Stomach (tissue), 9 donors: ENCODE measurements around the gene CCR5. TPM values are rescaled to one million over a fixed set of nuclear protein-coding genes. Genes with fewer than 3 reads are reported as not detected.

Experiments used
- DNase-seq, 2 donors: peaks; one replicate each; pipeline versions ENCODE4 v3.0.0 to v3.0.0-alpha.2; 2013 to 2019
- H3K27ac ChIP-seq, 5 donors: fragments of 200-600 bp in 4 of 5; sonication (generic) in 4 of 5; one replicate each; pipeline ENCODE4 v1.5.1; 2013 to 2019; ENCODE audit warnings: mild to moderate bottlenecking in 1 of 5, moderate library complexity in 1 of 5
- H3K27me3 ChIP-seq, 3 donors: fragments of 200-600 bp; sonication (generic); one replicate each; pipeline ENCODE4 v1.5.1; 2017 to 2019; ENCODE audit warnings: mixed run types in 1 of 3
- H3K36me3 ChIP-seq, 4 donors: fragments of 200-600 bp; sonication (generic); 1 replicate in 3 of 4; 2 replicates in 1 of 4; pipeline ENCODE4 v1.5.1; 2016 to 2019
- H3K4me1 ChIP-seq, 4 donors: fragments of 200-600 bp; sonication (generic); one replicate each; pipeline ENCODE4 v1.5.1; 2016 to 2019
- H3K4me3 ChIP-seq, 4 donors: fragments of 200-600 bp; sonication (generic) in 3 of 4; one replicate each; pipeline ENCODE4 v1.5.1; 2016 to 2019; ENCODE audit warnings: mild to moderate bottlenecking in 1 of 4
- H3K9me3 ChIP-seq, 4 donors: fragments of 200-600 bp; sonication (generic); one replicate each; pipeline ENCODE4 v1.5.1; 2016 to 2019
- EP300 ChIP-seq: sonication (generic); formaldehyde crosslinking; IDR thresholded peaks from one replicate; pipeline ENCODE4 v1.6.1; 2017; ENCODE audit warnings: antibody characterized with exemption
- POLR2A ChIP-seq, 4 donors: fragments of 450-650 bp; IDR thresholded peaks; one replicate each; pipeline ENCODE4 v1.6.1; 2016; ENCODE audit warnings: antibody characterized with exemption in 4 of 4, control low read depth in 2 of 4, mild to moderate bottlenecking in 1 of 4, moderate library complexity in 1 of 4
- POLR2AphosphoS5 ChIP-seq, 3 donors: sonication (generic); formaldehyde crosslinking; IDR thresholded peaks; one replicate each; pipeline ENCODE4 v1.6.1; 2016; ENCODE audit warnings: antibody characterized with exemption in 3 of 3
- WGBS, 5 donors: extraction: QIAGEN DNeasy Blood & Tissue Kit in 3 of 5; methylation state at CpG; one replicate each; pipeline versions ENCODE4 v1.1.5 to v1.1.7; 2013 to 2018; 5-methylcytosine and 5-hydroxymethylcytosine counted together
- intact Hi-C: fragments of 100-400 bp; cut with DNase I; formaldehyde crosslinking; loops from one replicate; pipeline ENCODE4 v1.15.1; 2023; ENCODE audit warnings: low total_unique reads
- polyA plus RNA-seq, 3 donors: library from polyadenylated mRNA; stranded (reverse); fragments of 200-250 nt; gene quantifications; one replicate each; pipeline ENCODE4 v1.2.3, GENCODE V29; 2013
- total RNA-seq, 5 donors: library from RNA; depleted of rRNA; stranded (reverse); fragments of >200 nt; gene quantifications; one replicate each; pipeline versions ENCODE4 v1.1.0 to v1.2.3, GENCODE V29; 2014 to 2016
- TF ChIP-seq, protein P1 (sequence below), 7 experiments: fragments of 450-650 bp in 4 of 7; fragments of 200-600 bp in 3 of 7; sonication (generic) in 3 of 7; IDR thresholded peaks; one replicate each; pipeline ENCODE4 v1.5.1; 2016 to 2019; ENCODE audit warnings: antibody characterized with exemption in 7 of 7, control low read depth in 2 of 7, mild to moderate bottlenecking in 1 of 7
- donor health status: healthy with polysubstance abuse.
- donor health status: Bipolar disorder and iron deficiency.
- donor health status: healthy.

CCR5 gene
- total and polyA plus RNA-seq, 8 donors: 0.18 to 9.4 (median 0.68) TPM; not detected in 3

DNA sequence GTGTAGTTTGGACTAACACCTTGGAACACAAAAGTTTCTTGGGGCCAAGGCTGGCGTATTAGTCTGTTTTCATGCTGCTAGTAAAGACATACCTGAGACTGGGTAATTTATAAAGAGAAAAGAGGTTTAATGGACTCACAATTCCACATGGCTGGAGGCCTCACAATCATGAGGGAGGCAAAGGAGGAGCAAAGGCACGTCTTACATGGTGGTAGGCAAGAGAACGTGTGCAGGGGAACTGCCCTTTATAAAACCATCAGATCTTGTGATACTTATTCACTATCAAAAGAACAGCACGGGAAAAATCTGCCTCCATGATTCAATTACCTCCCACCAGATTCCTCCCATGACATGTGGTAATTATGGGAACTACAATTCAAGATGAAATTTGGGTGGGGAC lies 26.3 kb upstream of the CCR5 start:
- H3K36me3 ChIP-seq: no peaks in the 10 kb centered on the region
- H3K27ac ChIP-seq: no peak overlapping the region
- no peak for DNase-seq
- TF ChIP-seq EP300 (no peak), POLR2AphosphoS5 (IDR thresholded peaks at IDR 0.05) (no peak), POLR2A (IDR thresholded peaks at IDR 0.05) (no peak)
- TF ChIP-seq, protein P1, sequence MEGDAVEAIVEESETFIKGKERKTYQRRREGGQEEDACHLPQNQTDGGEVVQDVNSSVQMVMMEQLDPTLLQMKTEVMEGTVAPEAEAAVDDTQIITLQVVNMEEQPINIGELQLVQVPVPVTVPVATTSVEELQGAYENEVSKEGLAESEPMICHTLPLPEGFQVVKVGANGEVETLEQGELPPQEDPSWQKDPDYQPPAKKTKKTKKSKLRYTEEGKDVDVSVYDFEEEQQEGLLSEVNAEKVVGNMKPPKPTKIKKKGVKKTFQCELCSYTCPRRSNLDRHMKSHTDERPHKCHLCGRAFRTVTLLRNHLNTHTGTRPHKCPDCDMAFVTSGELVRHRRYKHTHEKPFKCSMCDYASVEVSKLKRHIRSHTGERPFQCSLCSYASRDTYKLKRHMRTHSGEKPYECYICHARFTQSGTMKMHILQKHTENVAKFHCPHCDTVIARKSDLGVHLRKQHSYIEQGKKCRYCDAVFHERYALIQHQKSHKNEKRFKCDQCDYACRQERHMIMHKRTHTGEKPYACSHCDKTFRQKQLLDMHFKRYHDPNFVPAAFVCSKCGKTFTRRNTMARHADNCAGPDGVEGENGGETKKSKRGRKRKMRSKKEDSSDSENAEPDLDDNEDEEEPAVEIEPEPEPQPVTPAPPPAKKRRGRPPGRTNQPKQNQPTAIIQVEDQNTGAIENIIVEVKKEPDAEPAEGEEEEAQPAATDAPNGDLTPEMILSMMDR (IDR thresholded peaks at IDR 0.05): no peak
- peaks cover 0 to 9% (median 4%) of the 10 kb centered on the region in 4 donors for H3K9me3 ChIP-seq
- 82 to 91% (median 88%) methylated on average over 4 of the region's 4 CpGs for WGBS, 5 donors
- H3K4me1 ChIP-seq: no peaks in the 10 kb centered on the region
- intact Hi-C loops: no loop called here
- no peak overlapping the region for H3K4me3 ChIP-seq
- H3K27me3 ChIP-seq: no peaks in the 10 kb centered on the region

DNA sequence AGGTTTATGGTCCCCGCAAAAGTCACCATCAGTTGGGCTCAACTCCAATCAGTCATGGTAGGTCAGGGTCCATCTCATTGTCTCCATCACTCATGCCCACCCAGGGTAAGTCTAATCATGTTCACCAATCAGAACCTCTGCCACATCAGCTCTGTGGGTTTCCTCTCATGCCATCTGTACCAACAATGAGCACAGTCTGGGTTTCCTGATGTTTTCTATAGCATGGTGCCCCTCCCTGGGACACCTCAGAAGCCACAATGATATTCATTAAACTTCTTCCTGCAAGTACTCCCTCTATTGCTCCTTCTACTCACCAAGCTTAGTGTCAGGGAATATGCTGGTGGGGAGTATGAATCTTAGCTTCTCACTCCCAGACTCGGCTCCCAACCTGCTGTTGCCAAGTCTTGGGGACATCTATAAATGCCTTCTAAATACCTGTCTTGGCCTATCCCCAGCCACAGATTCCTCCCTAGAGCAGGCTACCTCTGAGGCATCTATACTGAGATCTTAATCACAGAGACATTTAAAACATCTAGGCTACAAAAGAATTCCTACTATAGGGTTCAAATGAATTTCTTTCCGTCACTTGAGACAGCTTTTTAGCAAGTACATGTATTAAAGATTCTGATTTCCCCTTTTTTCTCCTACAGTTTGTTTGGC lies 21.8 kb upstream of the CCR5 start:
- H3K9me3 ChIP-seq: no peaks in the 10 kb centered on the region
- no peaks in the 10 kb centered on the region for H3K36me3 ChIP-seq
- H3K27ac ChIP-seq: peak overlapping the region in 1 of 5 donors; percentile 44
- TF ChIP-seq POLR2A (IDR thresholded peaks at IDR 0.05) (no peak), POLR2AphosphoS5 (IDR thresholded peaks at IDR 0.05) (no peak), EP300 (no peak)
- TF ChIP-seq, protein P1 (IDR thresholded peaks at IDR 0.05): no peak
- 86 to 96% (median 89%) methylated on average over 3 of the region's 3 CpGs for whole genome bisulfite sequencing, 5 donors
- DNase-seq: no peak
- no peak overlapping the region for H3K4me3 ChIP-seq
- peaks cover 0 to 6% (median 0%) of the 10 kb centered on the region in 3 donors for H3K27me3 ChIP-seq
- no peaks in the 10 kb centered on the region for H3K4me1 ChIP-seq
- intact Hi-C loops: no loop called here

DNA sequence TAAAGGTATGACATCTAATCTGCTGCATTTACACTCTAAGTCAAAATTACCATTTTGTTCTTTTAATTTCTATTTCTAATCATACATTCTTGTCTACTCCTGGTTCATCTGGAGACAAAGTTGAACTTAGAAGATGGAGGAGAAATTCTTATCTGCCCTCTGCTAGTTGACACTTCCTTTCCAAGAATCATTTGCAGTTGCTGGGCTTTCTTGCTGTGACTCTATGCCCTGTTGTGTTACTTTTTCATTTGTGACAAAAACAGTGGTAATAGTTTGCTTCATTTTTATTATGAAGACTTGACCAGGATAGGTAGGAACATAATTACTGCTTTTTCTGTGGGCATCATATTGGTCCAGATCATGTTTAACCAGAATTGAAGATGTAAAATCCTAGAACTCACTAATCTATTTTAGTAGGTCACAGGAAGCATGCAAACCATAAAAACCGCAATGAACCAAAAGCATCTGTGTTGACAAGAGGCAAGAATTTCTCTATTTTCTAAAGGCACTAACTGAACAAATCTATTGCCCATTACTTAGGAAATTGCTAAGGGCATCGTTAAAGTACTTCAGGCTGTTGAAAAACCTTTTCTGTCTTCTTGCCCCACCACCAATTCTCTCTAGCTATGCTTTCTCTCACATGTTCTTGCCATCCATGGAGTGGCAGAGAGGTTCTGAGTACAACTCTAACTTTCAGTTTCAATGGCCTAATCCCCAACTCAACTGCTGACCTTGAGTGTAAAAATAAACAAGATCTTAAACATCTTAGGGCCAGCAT lies 21.1 kb upstream of the CCR5 start:
- Histone ChIP-seq H3K27ac (peak overlapping the region in 2 of 5 donors; percentile 21 to 44), H3K4me1 (no peaks in the 10 kb centered on the region), H3K9me3 (no peaks in the 10 kb centered on the region), H3K27me3 (peaks cover 0 to 13% (median 0%) of the 10 kb centered on the region in 3 donors), H3K36me3 (no peaks in the 10 kb centered on the region), H3K4me3 (no peak overlapping the region)
- DNase-seq: no peak
- intact Hi-C loops: no loop called here
- WGBS, 5 donors: 64 to 80% (median 73%) methylated on average over 2 of the region's 2 CpGs
- TF ChIP-seq EP300 (no peak), POLR2A (IDR thresholded peaks at IDR 0.05) (no peak), POLR2AphosphoS5 (IDR thresholded peaks at IDR 0.05) (no peak)
- TF ChIP-seq, protein P1 (IDR thresholded peaks at IDR 0.05): no peak

DNA sequence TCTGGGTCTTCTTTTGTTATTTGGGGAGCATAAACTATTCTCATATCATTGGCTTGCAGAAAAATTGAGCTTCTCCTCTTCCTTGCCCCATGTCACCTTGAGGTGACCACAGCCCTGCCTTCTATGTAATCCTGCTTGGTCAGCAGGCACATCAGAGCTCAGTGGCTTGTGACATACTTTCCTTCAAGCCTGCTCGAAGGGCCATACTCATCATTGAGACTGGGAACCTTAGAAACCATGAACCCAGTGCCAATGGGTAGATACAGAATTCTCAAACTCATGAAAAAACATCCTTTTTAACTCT lies 20.5 kb upstream of the CCR5 start:
- H3K4me3 ChIP-seq: no peak overlapping the region
- H3K27ac ChIP-seq: peak overlapping the region in 3 of 5 donors; percentile 13 to 44 (median 21)
- no peak for DNase-seq

More for the DNA sequence above, 20.5 kb upstream of the CCR5 start:
- TF ChIP-seq POLR2AphosphoS5 (IDR thresholded peaks at IDR 0.05) (no peak), EP300 (no peak), POLR2A (IDR thresholded peaks at IDR 0.05) (no peak)
- TF ChIP-seq, protein P1 (IDR thresholded peaks at IDR 0.05): no peak
- H3K27me3 ChIP-seq: peaks cover 0 to 13% (median 0%) of the 10 kb centered on the region in 3 donors
- no peaks in the 10 kb centered on the region for H3K4me1 ChIP-seq
- H3K9me3 ChIP-seq: no peaks in the 10 kb centered on the region
- H3K36me3 ChIP-seq: no peaks in the 10 kb centered on the region
- intact Hi-C loops: no loop called here
- WGBS, 5 donors: 53 to 75% (median 67%) methylated on average over 1 of the region's 1 CpG
